HepG2 (cell line): ENCODE measurements around the gene SERPINA3. TPM values are rescaled to one million over a fixed set of nuclear protein-coding genes. Genes with fewer than 3 reads are reported as not detected.

Source experiments
- BCL6 ChIP-seq: IDR thresholded peaks from 2 replicates; pipeline ENCODE4 v1.6.1; 2016; ENCODE audit warnings: missing genetic modification reagents, missing compliant biosample characterization
- HCFC1 ChIP-seq: fragments of 150-350 bp; IDR thresholded peaks from 2 replicates; pipeline ENCODE4 v1.6.1; 2014; ENCODE audit warnings: low read depth, low read length
- HOXA5 ChIP-seq: sonication (generic); formaldehyde crosslinking; IDR thresholded peaks from 2 replicates; pipeline ENCODE4 v1.4.0; 2020; ENCODE audit warnings: missing genetic modification reagents
- KAT7 ChIP-seq: IDR thresholded peaks from 2 replicates; pipeline ENCODE4 v1.6.1; 2018; ENCODE audit warnings: borderline replicate concordance, missing compliant biosample characterization
- MATR3 ChIP-seq: sonication (generic); formaldehyde crosslinking; IDR thresholded peaks from 2 replicates; pipeline ENCODE4 v1.4.0; 2020; ENCODE audit warnings: missing genetic modification reagents
- MXD1 ChIP-seq: sonication (generic); formaldehyde crosslinking; IDR thresholded peaks from 2 replicates; pipeline ENCODE4 v1.4.0; 2020; ENCODE audit warnings: mild to moderate bottlenecking, missing genetic modification reagents
- POGK ChIP-seq: sonication (generic); formaldehyde crosslinking; conservative IDR thresholded peaks from 2 replicates; pipeline ENCODE4 v1.8.0; 2022; ENCODE audit warnings: mild to moderate bottlenecking, moderate library complexity, missing genetic modification reagents
- PRMT3 ChIP-seq: sonication (generic); formaldehyde crosslinking; IDR thresholded peaks from 2 replicates; pipeline ENCODE4 v1.8.1; 2022; ENCODE audit warnings: low read depth, mild to moderate bottlenecking, moderate library complexity, missing genetic modification reagents, borderline replicate concordance
- RARG ChIP-seq: sonication (generic); formaldehyde crosslinking; IDR thresholded peaks from 2 replicates; pipeline ENCODE4 v1.4.0; 2020; ENCODE audit warnings: low read depth, mild to moderate bottlenecking, missing genetic modification reagents
- REL ChIP-seq: sonication (generic); formaldehyde crosslinking; conservative IDR thresholded peaks from 2 replicates; pipeline ENCODE4 v1.8.0; 2022; ENCODE audit warnings: mild to moderate bottlenecking, missing genetic modification reagents, moderate library complexity
- SALL1 ChIP-seq: sonication (generic); formaldehyde crosslinking; IDR thresholded peaks from 2 replicates; pipeline ENCODE4 v1.8.0; 2022; ENCODE audit warnings: mild to moderate bottlenecking, missing genetic modification reagents
- TOPORS ChIP-seq: sonication (generic); formaldehyde crosslinking; IDR thresholded peaks from 2 replicates; pipeline ENCODE4 v1.8.0; 2023; ENCODE audit warnings: mild to moderate bottlenecking, missing genetic modification reagents
- ZNF101 ChIP-seq: sonication (generic); formaldehyde crosslinking; IDR thresholded peaks from 2 replicates; pipeline ENCODE4 v1.4.0; 2020; ENCODE audit warnings: mild to moderate bottlenecking, low read depth, missing genetic modification reagents, borderline replicate concordance
- ZNF367 ChIP-seq: sonication (generic); formaldehyde crosslinking; IDR thresholded peaks from 2 replicates; pipeline ENCODE4 v1.4.0; 2020; ENCODE audit warnings: missing genetic modification reagents, borderline replicate concordance
- ZNF614 ChIP-seq: IDR thresholded peaks from 2 replicates; pipeline ENCODE4 v1.6.1; 2018; ENCODE audit warnings: missing biosample characterization, missing genetic modification reagents, inconsistent platforms, borderline replicate concordance
- ZNF740 ChIP-seq: sonication (generic); formaldehyde crosslinking; IDR thresholded peaks from 2 replicates; pipeline ENCODE4 v1.4.0; 2020; ENCODE audit warnings: missing genetic modification reagents
- ZSCAN12 ChIP-seq: sonication (generic); formaldehyde crosslinking; IDR thresholded peaks from 2 replicates; pipeline ENCODE4 v1.9.0; 2021; ENCODE audit warnings: mild to moderate bottlenecking, missing genetic modification reagents
- polyA plus RNA-seq, 8 experiments: library from polyadenylated mRNA; depleted of rRNA in 3 of 8; stranded (reverse) in 7 of 8; unstranded in 1 of 8; fragments of >200 nt; fragmentation: Illumina TruSeq in 4 of 8; extraction: Trizol in 4 of 8; gene quantifications; 2 replicates each; pipeline versions ENCODE4 v1.2.1 to v1.2.3, GENCODE V29; 2011 to 2016; ENCODE audit warnings: low read depth in 4 of 8, missing spikeins in 1 of 8, mixed read lengths in 1 of 8; ENCODE audit not compliant: insufficient read depth in 1 of 8
- total RNA-seq, 5 experiments: library from RNA; depleted of rRNA; stranded (reverse); fragments of >200 nt; fragmentation: Illumina TruSeq; extraction: Trizol; gene quantifications; 2 replicates each; pipeline ENCODE4 v1.2.3, GENCODE V29; 2016; ENCODE audit warnings: low read depth in 1 of 5
- TF ChIP-seq, protein P1 (sequence below): sonication (generic); formaldehyde crosslinking; IDR thresholded peaks from 2 replicates; pipeline ENCODE4 v1.9.0; 2021; ENCODE audit warnings: mild to moderate bottlenecking, missing genetic modification reagents
- TF ChIP-seq, protein P2 (sequence below): sonication (generic); formaldehyde crosslinking; conservative IDR thresholded peaks from 2 replicates; pipeline ENCODE4 v1.5.0; 2020; ENCODE audit warnings: missing genetic modification reagents

Gene SERPINA3
- total and polyA plus RNA-seq, 2 of the 13 experiments (the other 11 are each of a cell fraction or from before 2014, with no cell fraction given), result 825 to 2,200 TPM

GRCh38 chr14:94638961-94639817, 27.0 kb downstream of the SERPINA3 start (continued):
- TF ChIP-seq PRMT3 (CRISPR knock-in tag) (no peak), ZSCAN12 (no peak), HOXA5 (CRISPR knock-in tag) (no peak), ZNF101 (no peak), MXD1 (CRISPR knock-in tag) (no peak), ZNF614 (CRISPR knock-in tag) (peak; percentile 38; the same call in 1 of the 2 replicates), HCFC1 (no peak), TOPORS (0 out of 2 replicates have a peak, but pooled peaks have one; percentile 51), ZNF367 (CRISPR knock-in tag) (no peak), ZNF740 (CRISPR knock-in tag) (no peak), MATR3 (CRISPR knock-in tag) (no peak), REL (CRISPR knock-in tag) (no peak), KAT7 (CRISPR knock-in tag) (no peak), POGK (CRISPR knock-in tag) (no peak), BCL6 (CRISPR knock-in tag) (no peak), RARG (CRISPR knock-in tag) (no peak), SALL1 (CRISPR knock-in tag) (no peak)
- TF ChIP-seq, protein P1, sequence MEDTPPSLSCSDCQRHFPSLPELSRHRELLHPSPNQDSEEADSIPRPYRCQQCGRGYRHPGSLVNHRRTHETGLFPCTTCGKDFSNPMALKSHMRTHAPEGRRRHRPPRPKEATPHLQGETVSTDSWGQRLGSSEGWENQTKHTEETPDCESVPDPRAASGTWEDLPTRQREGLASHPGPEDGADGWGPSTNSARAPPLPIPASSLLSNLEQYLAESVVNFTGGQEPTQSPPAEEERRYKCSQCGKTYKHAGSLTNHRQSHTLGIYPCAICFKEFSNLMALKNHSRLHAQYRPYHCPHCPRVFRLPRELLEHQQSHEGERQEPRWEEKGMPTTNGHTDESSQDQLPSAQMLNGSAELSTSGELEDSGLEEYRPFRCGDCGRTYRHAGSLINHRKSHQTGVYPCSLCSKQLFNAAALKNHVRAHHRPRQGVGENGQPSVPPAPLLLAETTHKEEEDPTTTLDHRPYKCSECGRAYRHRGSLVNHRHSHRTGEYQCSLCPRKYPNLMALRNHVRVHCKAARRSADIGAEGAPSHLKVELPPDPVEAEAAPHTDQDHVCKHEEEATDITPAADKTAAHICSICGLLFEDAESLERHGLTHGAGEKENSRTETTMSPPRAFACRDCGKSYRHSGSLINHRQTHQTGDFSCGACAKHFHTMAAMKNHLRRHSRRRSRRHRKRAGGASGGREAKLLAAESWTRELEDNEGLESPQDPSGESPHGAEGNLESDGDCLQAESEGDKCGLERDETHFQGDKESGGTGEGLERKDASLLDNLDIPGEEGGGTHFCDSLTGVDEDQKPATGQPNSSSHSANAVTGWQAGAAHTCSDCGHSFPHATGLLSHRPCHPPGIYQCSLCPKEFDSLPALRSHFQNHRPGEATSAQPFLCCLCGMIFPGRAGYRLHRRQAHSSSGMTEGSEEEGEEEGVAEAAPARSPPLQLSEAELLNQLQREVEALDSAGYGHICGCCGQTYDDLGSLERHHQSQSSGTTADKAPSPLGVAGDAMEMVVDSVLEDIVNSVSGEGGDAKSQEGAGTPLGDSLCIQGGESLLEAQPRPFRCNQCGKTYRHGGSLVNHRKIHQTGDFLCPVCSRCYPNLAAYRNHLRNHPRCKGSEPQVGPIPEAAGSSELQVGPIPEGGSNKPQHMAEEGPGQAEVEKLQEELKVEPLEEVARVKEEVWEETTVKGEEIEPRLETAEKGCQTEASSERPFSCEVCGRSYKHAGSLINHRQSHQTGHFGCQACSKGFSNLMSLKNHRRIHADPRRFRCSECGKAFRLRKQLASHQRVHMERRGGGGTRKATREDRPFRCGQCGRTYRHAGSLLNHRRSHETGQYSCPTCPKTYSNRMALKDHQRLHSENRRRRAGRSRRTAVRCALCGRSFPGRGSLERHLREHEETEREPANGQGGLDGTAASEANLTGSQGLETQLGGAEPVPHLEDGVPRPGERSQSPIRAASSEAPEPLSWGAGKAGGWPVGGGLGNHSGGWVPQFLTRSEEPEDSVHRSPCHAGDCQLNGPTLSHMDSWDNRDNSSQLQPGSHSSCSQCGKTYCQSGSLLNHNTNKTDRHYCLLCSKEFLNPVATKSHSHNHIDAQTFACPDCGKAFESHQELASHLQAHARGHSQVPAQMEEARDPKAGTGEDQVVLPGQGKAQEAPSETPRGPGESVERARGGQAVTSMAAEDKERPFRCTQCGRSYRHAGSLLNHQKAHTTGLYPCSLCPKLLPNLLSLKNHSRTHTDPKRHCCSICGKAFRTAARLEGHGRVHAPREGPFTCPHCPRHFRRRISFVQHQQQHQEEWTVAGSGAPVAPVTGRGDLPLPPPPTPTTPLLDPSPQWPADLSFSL (CRISPR knock-in tag), result no peak
- TF ChIP-seq, protein P2, sequence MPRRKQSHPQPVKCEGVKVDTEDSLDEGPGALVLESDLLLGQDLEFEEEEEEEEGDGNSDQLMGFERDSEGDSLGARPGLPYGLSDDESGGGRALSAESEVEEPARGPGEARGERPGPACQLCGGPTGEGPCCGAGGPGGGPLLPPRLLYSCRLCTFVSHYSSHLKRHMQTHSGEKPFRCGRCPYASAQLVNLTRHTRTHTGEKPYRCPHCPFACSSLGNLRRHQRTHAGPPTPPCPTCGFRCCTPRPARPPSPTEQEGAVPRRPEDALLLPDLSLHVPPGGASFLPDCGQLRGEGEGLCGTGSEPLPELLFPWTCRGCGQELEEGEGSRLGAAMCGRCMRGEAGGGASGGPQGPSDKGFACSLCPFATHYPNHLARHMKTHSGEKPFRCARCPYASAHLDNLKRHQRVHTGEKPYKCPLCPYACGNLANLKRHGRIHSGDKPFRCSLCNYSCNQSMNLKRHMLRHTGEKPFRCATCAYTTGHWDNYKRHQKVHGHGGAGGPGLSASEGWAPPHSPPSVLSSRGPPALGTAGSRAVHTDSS (CRISPR knock-in tag), result no peak
